GM08714 (cell line): ENCODE results near the gene GPR183.
A peak's percentile ranks its signal among the peaks of the same experiment; 100 is the strongest.

Experiments
- H3K4me3 ChIP-seq: fragments of 200-500 bp; sonication (Bioruptor generic); 2 replicates; pipeline ENCODE4 v1.5.1; 2014; ENCODE audit warnings: mild to moderate bottlenecking, low read length, inconsistent platforms
- ZNF274 ChIP-seq: IDR thresholded peaks from 2 replicates; pipeline ENCODE4 v1.6.1; 2012; ENCODE audit warnings: mild to moderate bottlenecking, low read depth, low read length

The GPR183 gene

GRCh38 chr13:99267927-99268326 lies 39.3 kb downstream of the GPR183 start:
- no peak for TF ChIP-seq ZNF274
- no peak overlapping the region for H3K4me3 ChIP-seq

- no peak for TF ChIP-seq ZNF274
- H3K4me3 ChIP-seq, result no peak overlapping the region
Measured at GRCh38 chr13:99266827-99267226, 40.4 kb downstream of the GPR183 start.

GRCh38 chr13:99265821-99266426 lies 41.3 kb downstream of the GPR183 start:
- TF ChIP-seq ZNF274, result no peak
- H3K4me3 ChIP-seq, result no peak overlapping the region

GRCh38 chr13:99265162-99265800 lies 41.9 kb downstream of the GPR183 start:
- H3K4me3 ChIP-seq, result no peak overlapping the region
- no peak for TF ChIP-seq ZNF274

GRCh38 chr13:99264051-99264450 lies 43.1 kb downstream of the GPR183 start:
- no peak for TF ChIP-seq ZNF274
- no peak overlapping the region for H3K4me3 ChIP-seq

GRCh38 chr13:99263126-99263785 lies 43.9 kb downstream of the GPR183 start:
- no peak overlapping the region for H3K4me3 ChIP-seq
- no peak for TF ChIP-seq ZNF274

- no peak overlapping the region for H3K4me3 ChIP-seq
- no peak for TF ChIP-seq ZNF274
Measured at GRCh38 chr13:99261059-99261458, 46.1 kb downstream of the GPR183 start.

GRCh38 chr13:99260216-99260615 lies 47.0 kb downstream of the GPR183 start:
- TF ChIP-seq ZNF274, result no peak
- no peak overlapping the region for H3K4me3 ChIP-seq

- no peak overlapping the region for H3K4me3 ChIP-seq
- TF ChIP-seq ZNF274, result no peak
Measured at GRCh38 chr13:99258946-99259345, 48.3 kb downstream of the GPR183 start.

GRCh38 chr13:99258210-99258860 lies 48.9 kb downstream of the GPR183 start, which contains the start of gene GPR18:
GPR18 (minus strand) TSS chr13:99258379; CDS start chr13:99255872, 2,507 bp downstream.
- H3K4me3 ChIP-seq, result peak within 1 kb of the TSS; percentile 96
- TF ChIP-seq ZNF274, result no peak

GRCh38 chr13:99257291-99257690 lies 49.9 kb downstream of the GPR183 start:
- H3K4me3 ChIP-seq, result peak overlapping the region; percentile 96; the same call in 1 of the 2 replicates
- TF ChIP-seq ZNF274, result no peak

GRCh38 chr13:99256709-99257108 lies 50.5 kb downstream of the GPR183 start:
- peak overlapping the region; percentile 96 for H3K4me3 ChIP-seq
- TF ChIP-seq ZNF274, result no peak

GRCh38 chr13:99256283-99256682 lies 50.9 kb downstream of the GPR183 start:
- H3K4me3 ChIP-seq, result no peak overlapping the region
- TF ChIP-seq ZNF274, result no peak

- no peak for TF ChIP-seq ZNF274
- no peak overlapping the region for H3K4me3 ChIP-seq
Measured at GRCh38 chr13:99255271-99255670, 51.9 kb downstream of the GPR183 start.
